Activated gamma-delta T cell treated with anti-CD3 and anti-CD28 coated beads, Interleukin-2, amount 50 U/mL, for 16 hours (primary cell): ENCODE results near the gene IZUMO1.
"Not testable (repeated sequence)": the region's sequence is repeated elsewhere in the genome, so short reads cannot be mapped to it uniquely, and the experiment has no call there.

Experiments used
- DNase-seq: peaks from one replicate; pipeline ENCODE4 v3.0.0-alpha.2; 2020; ENCODE audit warnings: low read depth

IZUMO1 gene

GRCh38 chr19:48737360-48737998 is 9.2 kb downstream of the IZUMO1 start:
- no peak for DNase-seq

- DNase-seq = no peak
Measured at GRCh38 chr19:48735031-48735615, 11.6 kb downstream of the IZUMO1 start.

GRCh38 chr19:48734625-48735024 is 12.1 kb downstream of the IZUMO1 start:
- no peak for DNase-seq

GRCh38 chr19:48731452-48731851 is 15.3 kb downstream of the IZUMO1 start:
- no peak for DNase-seq

GRCh38 chr19:48728911-48729664 is 17.6 kb downstream of the IZUMO1 start:
- no peak for DNase-seq

- no peak for DNase-seq
Measured at GRCh38 chr19:48726556-48726955, 20.2 kb downstream of the IZUMO1 start.

GRCh38 chr19:48724796-48725753 is 21.6 kb downstream of the IZUMO1 start:
- DNase-seq = no peak

GRCh38 chr19:48722196-48722708 is 24.5 kb downstream of the IZUMO1 start:
- DNase-seq = no peak

- DNase-seq = peak; percentile 81
Measured at GRCh38 chr19:48720613-48721296, 26.0 kb downstream of the IZUMO1 start.

GRCh38 chr19:48720251-48720612 is 26.5 kb downstream of the IZUMO1 start:
- no peak for DNase-seq

- no peak for DNase-seq
Measured at GRCh38 chr19:48719263-48720171, 27.2 kb downstream of the IZUMO1 start, which contains the start of gene MAMSTR. Gene MAMSTR, minus strand, starts transcription at chr19:48719725. Its CDS starts 694 bp downstream, at chr19:48719031.

GRCh38 chr19:48718711-48719231 is 27.9 kb downstream of the IZUMO1 start:
- no peak for DNase-seq

- DNase-seq = not testable (repeated sequence)
Measured at GRCh38 chr19:48718106-48718505, 28.6 kb downstream of the IZUMO1 start.

- DNase-seq = no peak
Measured at GRCh38 chr19:48716562-48717291, 30.0 kb downstream of the IZUMO1 start.

GRCh38 chr19:48715681-48716171 is 31.0 kb downstream of the IZUMO1 start:
- no peak for DNase-seq

GRCh38 chr19:48714759-48715675 is 31.7 kb downstream of the IZUMO1 start:
- no peak for DNase-seq

- DNase-seq = peak; percentile 95
Measured at GRCh38 chr19:48713864-48714755, 32.6 kb downstream of the IZUMO1 start.
